ENCODE results near the gene MRRF. TPM values are rescaled to one million over a fixed set of nuclear protein-coding genes. Genes with fewer than 3 reads are reported as not detected.

The MRRF gene
- total RNA-seq, 1 donor from 2014 or later: 52.7 TPM

- H3K27me3 ChIP-seq (ENCODE audit: control insufficient read depth, insufficient read depth, low read length): peaks cover 8% of the 10 kb centered on the region
- no peaks in the 10 kb centered on the region for H3K36me3 ChIP-seq (ENCODE audit: control insufficient read depth, insufficient read depth, low read length)
- FAIRE-seq: no peak
- no peak overlapping the region for H3K4me3 ChIP-seq (ENCODE audit: low read depth, low read length)
- DNase-seq (ENCODE audit: low read depth): no peak
- TF ChIP-seq, protein P1, sequence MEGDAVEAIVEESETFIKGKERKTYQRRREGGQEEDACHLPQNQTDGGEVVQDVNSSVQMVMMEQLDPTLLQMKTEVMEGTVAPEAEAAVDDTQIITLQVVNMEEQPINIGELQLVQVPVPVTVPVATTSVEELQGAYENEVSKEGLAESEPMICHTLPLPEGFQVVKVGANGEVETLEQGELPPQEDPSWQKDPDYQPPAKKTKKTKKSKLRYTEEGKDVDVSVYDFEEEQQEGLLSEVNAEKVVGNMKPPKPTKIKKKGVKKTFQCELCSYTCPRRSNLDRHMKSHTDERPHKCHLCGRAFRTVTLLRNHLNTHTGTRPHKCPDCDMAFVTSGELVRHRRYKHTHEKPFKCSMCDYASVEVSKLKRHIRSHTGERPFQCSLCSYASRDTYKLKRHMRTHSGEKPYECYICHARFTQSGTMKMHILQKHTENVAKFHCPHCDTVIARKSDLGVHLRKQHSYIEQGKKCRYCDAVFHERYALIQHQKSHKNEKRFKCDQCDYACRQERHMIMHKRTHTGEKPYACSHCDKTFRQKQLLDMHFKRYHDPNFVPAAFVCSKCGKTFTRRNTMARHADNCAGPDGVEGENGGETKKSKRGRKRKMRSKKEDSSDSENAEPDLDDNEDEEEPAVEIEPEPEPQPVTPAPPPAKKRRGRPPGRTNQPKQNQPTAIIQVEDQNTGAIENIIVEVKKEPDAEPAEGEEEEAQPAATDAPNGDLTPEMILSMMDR (IDR thresholded peaks at IDR 0.05; ENCODE audit: insufficient read depth, low read length, severe bottlenecking): no peak
These were observed 30.5 kb upstream of the MRRF start for GRCh38 chr9:122234022-122234748.

- Histone ChIP-seq H3K36me3 (ENCODE audit: control insufficient read depth, insufficient read depth, low read length) (peaks cover 7% of the 10 kb centered on the region), H3K27me3 (ENCODE audit: control insufficient read depth, insufficient read depth, low read length) (no peaks in the 10 kb centered on the region), H3K4me3 (ENCODE audit: low read depth, low read length) (no peak overlapping the region)
- TF ChIP-seq, protein P1 (IDR thresholded peaks at IDR 0.05; ENCODE audit: insufficient read depth, low read length, severe bottlenecking): no peak
- no peak for DNase-seq (ENCODE audit: low read depth)
- no peak for FAIRE-seq
These were observed 28.0 kb upstream of the MRRF start for GRCh38 chr9:122236681-122237080.

GRCh38 chr9:122239722-122240121 lies 25.0 kb upstream of the MRRF start:
- Histone ChIP-seq H3K4me3 (ENCODE audit: low read depth, low read length) (no peak overlapping the region), H3K27me3 (ENCODE audit: control insufficient read depth, insufficient read depth, low read length) (no peaks in the 10 kb centered on the region), H3K36me3 (ENCODE audit: control insufficient read depth, insufficient read depth, low read length) (peaks cover 8% of the 10 kb centered on the region)
- DNase-seq (ENCODE audit: low read depth) (no peak), FAIRE-seq (no peak)
- TF ChIP-seq, protein P1 (IDR thresholded peaks at IDR 0.05; ENCODE audit: insufficient read depth, low read length, severe bottlenecking): no peak

- DNase-seq (ENCODE audit: low read depth) (no peak), FAIRE-seq (no peak)
- H3K27me3 ChIP-seq (ENCODE audit: control insufficient read depth, insufficient read depth, low read length): no peaks in the 10 kb centered on the region
- H3K36me3 ChIP-seq (ENCODE audit: control insufficient read depth, insufficient read depth, low read length): peaks cover 20% of the 10 kb centered on the region
- H3K4me3 ChIP-seq (ENCODE audit: low read depth, low read length): no peak overlapping the region
- TF ChIP-seq, protein P1 (IDR thresholded peaks at IDR 0.05; ENCODE audit: insufficient read depth, low read length, severe bottlenecking): no peak
These were observed 20.3 kb upstream of the MRRF start for GRCh38 chr9:122244349-122244748.

DNA sequence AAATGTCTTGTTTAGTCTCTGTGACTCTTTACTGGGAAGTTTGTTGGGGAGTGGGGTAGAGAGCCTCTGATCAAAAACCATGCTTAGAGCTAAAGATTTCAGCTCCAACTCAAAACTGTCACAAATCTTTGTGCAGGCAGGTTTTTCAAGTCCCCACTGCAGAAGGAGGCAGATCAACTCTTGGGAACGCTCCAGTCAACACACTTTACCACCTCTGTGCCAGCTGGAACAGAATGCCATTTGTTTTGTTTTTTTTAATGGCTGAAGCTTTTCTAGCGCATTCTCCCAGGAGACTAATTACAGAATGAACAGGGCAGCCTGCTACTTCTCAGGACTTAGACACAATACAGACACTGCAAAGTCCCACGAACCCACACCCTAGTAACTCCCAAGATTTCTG lies 18.0 kb upstream of the MRRF start:
- no peak overlapping the region for H3K4me3 ChIP-seq (ENCODE audit: low read depth, low read length)
- DNase-seq (ENCODE audit: low read depth): no peak
- H3K36me3 ChIP-seq (ENCODE audit: control insufficient read depth, insufficient read depth, low read length): peaks cover 16% of the 10 kb centered on the region
- H3K27me3 ChIP-seq (ENCODE audit: control insufficient read depth, insufficient read depth, low read length): no peaks in the 10 kb centered on the region
- FAIRE-seq: no peak
- TF ChIP-seq, protein P1 (IDR thresholded peaks at IDR 0.05; ENCODE audit: insufficient read depth, low read length, severe bottlenecking): no peak

DNA sequence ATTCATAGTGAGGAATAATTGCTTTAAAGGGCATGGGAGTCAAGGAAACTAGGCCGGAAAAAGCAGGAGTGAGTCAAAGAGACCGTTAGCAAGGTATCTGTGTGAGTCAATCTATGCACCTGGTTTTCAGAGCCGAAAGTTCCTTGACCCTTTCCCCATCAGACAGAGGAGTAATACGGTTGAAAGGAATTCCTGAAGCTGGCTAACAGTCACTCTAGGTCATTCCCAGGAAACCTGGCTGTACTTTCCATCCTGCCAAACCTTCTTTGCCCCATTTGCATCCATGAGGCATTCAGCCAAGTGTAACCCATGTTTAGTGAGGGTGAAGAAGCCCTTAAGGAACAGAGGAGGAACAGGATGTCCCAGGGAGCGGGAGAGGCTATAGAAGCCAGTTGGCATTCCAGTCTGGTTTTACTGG lies 16.2 kb upstream of the MRRF start:
- no peak overlapping the region for H3K4me3 ChIP-seq (ENCODE audit: low read depth, low read length)
- no peak for FAIRE-seq
- H3K36me3 ChIP-seq (ENCODE audit: control insufficient read depth, insufficient read depth, low read length): peaks cover 16% of the 10 kb centered on the region

More for the DNA sequence above, 16.2 kb upstream of the MRRF start:
- TF ChIP-seq, protein P1 (IDR thresholded peaks at IDR 0.05; ENCODE audit: insufficient read depth, low read length, severe bottlenecking): no peak
- H3K27me3 ChIP-seq (ENCODE audit: control insufficient read depth, insufficient read depth, low read length): no peaks in the 10 kb centered on the region
- DNase-seq (ENCODE audit: low read depth): peak; percentile 88
